Measurements from ENCODE around the gene RPL37A.
"Not testable (repeated sequence)": the region's sequence is repeated elsewhere in the genome, so short reads cannot be mapped to it uniquely, and the experiment has no call there.

The RPL37A gene

GRCh38 chr2:216518566-216519119 lies 20.0 kb downstream of the RPL37A start:
- DNase-seq, result not testable (repeated sequence)

- DNase-seq, result peak; percentile 73
These were observed 20.6 kb downstream of the RPL37A start for GRCh38 chr2:216519154-216519762.

- no peak for DNase-seq
These were observed 21.5 kb downstream of the RPL37A start for GRCh38 chr2:216520112-216520511.

- DNase-seq, result no peak
These were observed 24.4 kb downstream of the RPL37A start for GRCh38 chr2:216522892-216523502.

- DNase-seq, result no peak
These were observed 27.3 kb downstream of the RPL37A start for GRCh38 chr2:216525972-216526371.

GRCh38 chr2:216526939-216527338 lies 28.3 kb downstream of the RPL37A start:
- DNase-seq, result no peak

GRCh38 chr2:216527600-216527999 lies 29.0 kb downstream of the RPL37A start:
- no peak for DNase-seq

- no peak for DNase-seq
These were observed 33.9 kb downstream of the RPL37A start for GRCh38 chr2:216532562-216532961.

- no peak for DNase-seq
These were observed 35.0 kb downstream of the RPL37A start for GRCh38 chr2:216533609-216534008.

GRCh38 chr2:216534809-216535208 lies 36.2 kb downstream of the RPL37A start:
- no peak for DNase-seq

- no peak for DNase-seq
These were observed 36.9 kb downstream of the RPL37A start for GRCh38 chr2:216535454-216535995.

GRCh38 chr2:216536734-216537210 lies 38.1 kb downstream of the RPL37A start:
- DNase-seq, result peak; percentile 53

GRCh38 chr2:216537366-216537765 lies 38.7 kb downstream of the RPL37A start:
- DNase-seq, result no peak

GRCh38 chr2:216538538-216538937 lies 39.9 kb downstream of the RPL37A start:
- no peak for DNase-seq

GRCh38 chr2:216539120-216539519 lies 40.5 kb downstream of the RPL37A start:
- DNase-seq, result no peak

- no peak for DNase-seq
These were observed 41.2 kb downstream of the RPL37A start for GRCh38 chr2:216539791-216540241.

GRCh38 chr2:216540920-216541319 lies 42.3 kb downstream of the RPL37A start:
- peak; percentile 26 for DNase-seq

- DNase-seq, result no peak
These were observed 42.9 kb downstream of the RPL37A start for GRCh38 chr2:216541505-216541904.

- no peak for DNase-seq
These were observed 46.7 kb downstream of the RPL37A start for GRCh38 chr2:216545359-216545758.

GRCh38 chr2:216546241-216546640 lies 47.6 kb downstream of the RPL37A start:
- no peak for DNase-seq

GRCh38 chr2:216546641-216547403 lies 48.2 kb downstream of the RPL37A start:
- DNase-seq, result no peak

- DNase-seq, result no peak
These were observed 50.3 kb downstream of the RPL37A start for GRCh38 chr2:216548901-216549331.
